ENCODE measurements around the gene TSC22D1. TPM values are rescaled to one million over a fixed set of nuclear protein-coding genes. Genes with fewer than 3 reads are reported as not detected.

Gene TSC22D1
- total and polyA plus RNA-seq, 4 donors = 21.0 to 43.5 (median 37.0) TPM

GRCh38 chr13:44549476-44549875 lies 26.7 kb downstream of the TSC22D1 start:
- TF ChIP-seq, protein P1, sequence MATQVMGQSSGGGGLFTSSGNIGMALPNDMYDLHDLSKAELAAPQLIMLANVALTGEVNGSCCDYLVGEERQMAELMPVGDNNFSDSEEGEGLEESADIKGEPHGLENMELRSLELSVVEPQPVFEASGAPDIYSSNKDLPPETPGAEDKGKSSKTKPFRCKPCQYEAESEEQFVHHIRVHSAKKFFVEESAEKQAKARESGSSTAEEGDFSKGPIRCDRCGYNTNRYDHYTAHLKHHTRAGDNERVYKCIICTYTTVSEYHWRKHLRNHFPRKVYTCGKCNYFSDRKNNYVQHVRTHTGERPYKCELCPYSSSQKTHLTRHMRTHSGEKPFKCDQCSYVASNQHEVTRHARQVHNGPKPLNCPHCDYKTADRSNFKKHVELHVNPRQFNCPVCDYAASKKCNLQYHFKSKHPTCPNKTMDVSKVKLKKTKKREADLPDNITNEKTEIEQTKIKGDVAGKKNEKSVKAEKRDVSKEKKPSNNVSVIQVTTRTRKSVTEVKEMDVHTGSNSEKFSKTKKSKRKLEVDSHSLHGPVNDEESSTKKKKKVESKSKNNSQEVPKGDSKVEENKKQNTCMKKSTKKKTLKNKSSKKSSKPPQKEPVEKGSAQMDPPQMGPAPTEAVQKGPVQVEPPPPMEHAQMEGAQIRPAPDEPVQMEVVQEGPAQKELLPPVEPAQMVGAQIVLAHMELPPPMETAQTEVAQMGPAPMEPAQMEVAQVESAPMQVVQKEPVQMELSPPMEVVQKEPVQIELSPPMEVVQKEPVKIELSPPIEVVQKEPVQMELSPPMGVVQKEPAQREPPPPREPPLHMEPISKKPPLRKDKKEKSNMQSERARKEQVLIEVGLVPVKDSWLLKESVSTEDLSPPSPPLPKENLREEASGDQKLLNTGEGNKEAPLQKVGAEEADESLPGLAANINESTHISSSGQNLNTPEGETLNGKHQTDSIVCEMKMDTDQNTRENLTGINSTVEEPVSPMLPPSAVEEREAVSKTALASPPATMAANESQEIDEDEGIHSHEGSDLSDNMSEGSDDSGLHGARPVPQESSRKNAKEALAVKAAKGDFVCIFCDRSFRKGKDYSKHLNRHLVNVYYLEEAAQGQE (IDR thresholded peaks at IDR 0.05) = no peak
- TF ChIP-seq, protein P2, sequence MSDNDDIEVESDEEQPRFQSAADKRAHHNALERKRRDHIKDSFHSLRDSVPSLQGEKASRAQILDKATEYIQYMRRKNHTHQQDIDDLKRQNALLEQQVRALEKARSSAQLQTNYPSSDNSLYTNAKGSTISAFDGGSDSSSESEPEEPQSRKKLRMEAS (IDR thresholded peaks at IDR 0.05) = no peak
- no peak for TF ChIP-seq RXRA (IDR thresholded peaks at IDR 0.05)
- no peak for TF ChIP-seq FOXA2 (IDR thresholded peaks at IDR 0.05)
- no peak for TF ChIP-seq ZBTB33 (IDR thresholded peaks at IDR 0.05)
- TF ChIP-seq GABPA (IDR thresholded peaks at IDR 0.05 in 1 of 2, conservative IDR thresholded peaks at IDR 0.05 in 1 of 2) = no peak
- TF ChIP-seq SP1 (IDR thresholded peaks at IDR 0.05) = no peak
- TF ChIP-seq ATF3 (IDR thresholded peaks at IDR 0.05) = no peak
- TF ChIP-seq RAD21 (IDR thresholded peaks at IDR 0.05) = no peak
- no peak for TF ChIP-seq TAF1 (conservative IDR thresholded peaks at IDR 0.05)
- no peak for TF ChIP-seq EGR1 (IDR thresholded peaks at IDR 0.05; ENCODE audit: low read depth in 2 of 2)
- TF ChIP-seq JUND (IDR thresholded peaks at IDR 0.05) = no peak
- TF ChIP-seq NR2F2 (IDR thresholded peaks at IDR 0.05) = no peak
- TF ChIP-seq YY1 (IDR thresholded peaks at IDR 0.05) = no peak
- TF ChIP-seq CTCF (IDR thresholded peaks at IDR 0.05; ENCODE audit: low read depth, low read length, missing input control) = no peak
- TF ChIP-seq HNF4G (IDR thresholded peaks at IDR 0.05) = no peak
- no peak for TF ChIP-seq HNF4A (conservative IDR thresholded peaks at IDR 0.05)
- DNase-seq (ENCODE audit: low spot score) = no peak
- no peak overlapping the region for H3K27ac ChIP-seq (ENCODE audit: low read depth in 1 of 2, low read length in 2 of 2)
- H3K4me1 ChIP-seq (ENCODE audit: control insufficient read depth in 4 of 4, insufficient read depth in 4 of 4, low read length in 3 of 4) = no peaks in the 10 kb centered on the region
- no peaks in the 10 kb centered on the region for H3K36me3 ChIP-seq (ENCODE audit: control insufficient read depth in 4 of 4, insufficient read depth in 3 of 4, low read depth in 1 of 4, low read length in 3 of 4)
- no peak overlapping the region for H3K9ac ChIP-seq (ENCODE audit: low read depth in 1 of 2, low read length in 2 of 2)
- H3K4me3 ChIP-seq (ENCODE audit: low read depth in 1 of 3, low read length in 3 of 3) = no peak overlapping the region
- no peaks in the 10 kb centered on the region for H3K27me3 ChIP-seq (ENCODE audit: control insufficient read depth in 4 of 4, insufficient read depth in 4 of 4, low read length in 3 of 4)
- WGBS = 95% methylated on average over 4 of the region's 4 CpGs
- no peaks in the 10 kb centered on the region for H3K9me3 ChIP-seq (ENCODE audit: control insufficient read depth in 4 of 4, low read length in 3 of 4)

DNA sequence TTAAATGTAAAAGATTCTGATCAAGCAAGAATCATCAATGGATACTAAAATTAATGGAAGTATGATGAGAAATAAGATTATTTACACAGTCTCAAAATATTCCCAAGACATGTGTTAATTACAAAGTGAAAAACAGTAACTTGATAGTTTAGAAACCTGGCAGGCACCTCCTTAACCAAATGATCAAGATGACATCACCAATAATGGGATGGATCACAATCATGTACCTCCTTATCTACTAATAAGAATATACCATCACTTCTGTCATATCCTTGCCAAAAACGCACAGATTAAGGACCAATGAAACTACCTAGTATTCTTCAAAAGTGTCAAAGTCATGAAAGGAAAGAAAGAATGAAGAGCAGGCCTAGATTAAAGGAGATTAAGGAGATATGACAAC lies 30.0 kb downstream of the TSC22D1 start:
- Histone ChIP-seq H3K9me3 (ENCODE audit: control insufficient read depth in 4 of 4, low read length in 3 of 4) (no peaks in the 10 kb centered on the region), H3K4me1 (ENCODE audit: control insufficient read depth in 4 of 4, insufficient read depth in 4 of 4, low read length in 3 of 4) (no peaks in the 10 kb centered on the region), H3K27me3 (ENCODE audit: control insufficient read depth in 4 of 4, insufficient read depth in 4 of 4, low read length in 3 of 4) (no peaks in the 10 kb centered on the region), H3K27ac (ENCODE audit: low read depth in 1 of 2, low read length in 2 of 2) (no peak overlapping the region), H3K9ac (ENCODE audit: low read depth in 1 of 2, low read length in 2 of 2) (no peak overlapping the region), H3K4me3 (ENCODE audit: low read depth in 1 of 3, low read length in 3 of 3) (no peak overlapping the region), H3K36me3 (ENCODE audit: control insufficient read depth in 4 of 4, insufficient read depth in 3 of 4, low read depth in 1 of 4, low read length in 3 of 4) (no peaks in the 10 kb centered on the region)
- TF ChIP-seq HNF4A (conservative IDR thresholded peaks at IDR 0.05) = no peak
- no peak for TF ChIP-seq GABPA (IDR thresholded peaks at IDR 0.05 in 1 of 2, conservative IDR thresholded peaks at IDR 0.05 in 1 of 2)
- TF ChIP-seq FOXA1 (IDR thresholded peaks at IDR 0.05) = no peak
- no peak for TF ChIP-seq ZBTB33 (IDR thresholded peaks at IDR 0.05)
- TF ChIP-seq, protein P1 (IDR thresholded peaks at IDR 0.05) = no peak
- no peak for TF ChIP-seq RAD21 (IDR thresholded peaks at IDR 0.05)
- TF ChIP-seq SP1 (IDR thresholded peaks at IDR 0.05) = no peak
- 91% methylated on average over 1 of the region's 1 CpG for WGBS
- no peak for DNase-seq (ENCODE audit: low spot score)
